B cell (primary cell): ENCODE measurements around the gene CBX4. TPM values are rescaled to one million over a fixed set of nuclear protein-coding genes. Genes with fewer than 3 reads are reported as not detected.

Experiments
- ATAC-seq: fragments of 200-7000 bp; cut with Tn5 transposase; one replicate; pipeline ENCODE4 v1.10.0; 2021; ENCODE audit warnings: low read depth, mild to moderate bottlenecking, moderate number of reproducible peaks, moderate library complexity
- CTCF ChIA-PET: fragments of 350-600 bp; sonication (Branson Sonifier 250); formaldehyde crosslinking; loops from one replicate; lab custom pipeline; 2021; ENCODE audit warnings: antibody characterized with exemption, inconsistent platforms; lab: Charles Lee
- POLR2A ChIA-PET: fragments of 350-600 bp; sonication (Branson Sonifier 250); formaldehyde crosslinking; loops from one replicate; lab custom pipeline; 2021; ENCODE audit warnings: antibody characterized with exemption; lab: Charles Lee
- DNase-seq: peaks from one replicate; pipeline ENCODE4 v3.0.0; 2013
- H2AFZ ChIP-seq: 2 replicates; pipeline ENCODE4 v1.6.1; 2012; ENCODE audit warnings: mild to moderate bottlenecking, low read depth, low read length; ENCODE audit not compliant: insufficient read depth, poor library complexity, severe bottlenecking
- H3K27ac ChIP-seq, 2 donors: 1 replicate in 1 of 2; 2 replicates in 1 of 2; pipeline ENCODE4 v1.5.1; 2012 to 2013; ENCODE audit warnings: low read length in 2 of 2, mild to moderate bottlenecking in 2 of 2, moderate library complexity in 1 of 2
- H3K27me3 ChIP-seq, 4 experiments: fragments of 200-600 bp in 1 of 4; sonication (generic) in 1 of 4; replicated peaks in 1 of 4; 1 replicate in 2 of 4; 2 replicates in 2 of 4; pipeline versions ENCODE4 v1.6.1 to v1.7.0; 2013 to 2016; ENCODE audit warnings: low read length in 3 of 4, mild to moderate bottlenecking in 2 of 4, mixed read lengths in 1 of 4, moderate library complexity in 1 of 4; ENCODE audit not compliant: insufficient read depth in 4 of 4, control insufficient read depth in 3 of 4; ENCODE audit errors: control extremely low read depth in 1 of 4
- H3K36me3 ChIP-seq, 2 experiments: replicated peaks in 1 of 2; 1 replicate in 1 of 2; 2 replicates in 1 of 2; pipeline versions ENCODE4 v1.6.1 to v1.7.1; 2013; ENCODE audit warnings: low read length in 1 of 2; ENCODE audit not compliant: insufficient read depth in 2 of 2, control insufficient read depth in 1 of 2; ENCODE audit errors: control extremely low read depth in 1 of 2, extremely low read depth in 1 of 2
- H3K4me1 ChIP-seq, 2 donors: fragments of 200-600 bp in 1 of 2; sonication (generic) in 1 of 2; 1 replicate in 1 of 2; 2 replicates in 1 of 2; pipeline versions ENCODE4 v1.5.1 to v1.6.1; 2013 to 2017; ENCODE audit warnings: low read length in 2 of 2; ENCODE audit not compliant: control insufficient read depth in 2 of 2, insufficient read depth in 2 of 2
- H3K4me2 ChIP-seq: replicated peaks from 2 replicates; pipeline ENCODE3; 2012; ENCODE audit warnings: mild to moderate bottlenecking, low read depth, low read length; ENCODE audit not compliant: poor library complexity, severe bottlenecking
- H3K4me3 ChIP-seq, 5 experiments: fragments of 200-600 bp in 1 of 5; sonication (generic) in 1 of 5; 1 replicate in 3 of 5; 2 replicates in 2 of 5; pipeline versions ENCODE4 v1.5.1 to v1.7.0; 2011 to 2016; ENCODE audit warnings: low read length in 4 of 5, mild to moderate bottlenecking in 4 of 5, low read depth in 2 of 5, control low read depth in 1 of 5, moderate library complexity in 1 of 5; ENCODE audit not compliant: insufficient read depth in 1 of 5; ENCODE audit errors: control extremely low read depth in 1 of 5, extremely low read depth in 1 of 5
- H3K79me2 ChIP-seq: fragments of 200-600 bp; sonication (generic); one replicate; pipeline ENCODE4 v1.6.0; 2016; ENCODE audit warnings: low read length; ENCODE audit not compliant: control insufficient read depth, insufficient read depth
- H3K9ac ChIP-seq: fragments of 200-600 bp; sonication (generic); 2 replicates; pipeline ENCODE4 v1.6.1; 2017; ENCODE audit warnings: mild to moderate bottlenecking, low read length, moderate library complexity
- H3K9me3 ChIP-seq, 3 donors: one replicate each; pipeline versions ENCODE4 v1.6.1 to v1.7.1; 2013; ENCODE audit warnings: low read length in 2 of 3; ENCODE audit not compliant: control insufficient read depth in 2 of 3, insufficient read depth in 1 of 3; ENCODE audit errors: control extremely low read depth in 1 of 3
- H4K20me1 ChIP-seq: 2 replicates; pipeline ENCODE4 v1.6.0; 2012; ENCODE audit warnings: mild to moderate bottlenecking, low read length; ENCODE audit not compliant: insufficient read depth, control insufficient read depth, poor library complexity, severe bottlenecking
- H3K27ac Mint-ChIP-seq: one replicate; pipeline ENCODE4 v1.8.0; 2021; ENCODE audit warnings: mixed read lengths
- H3K27me3 Mint-ChIP-seq: one replicate; pipeline ENCODE4 v1.8.0; 2021; ENCODE audit warnings: mixed read lengths
- H3K4me1 Mint-ChIP-seq: one replicate; pipeline ENCODE4 v1.8.0; 2021; ENCODE audit warnings: mixed read lengths
- H3K4me3 Mint-ChIP-seq: one replicate; pipeline ENCODE4 v1.8.0; 2021; ENCODE audit warnings: mixed read lengths
- H3K9me3 Mint-ChIP-seq: one replicate; pipeline ENCODE4 v1.8.0; 2022; ENCODE audit warnings: mixed read lengths; ENCODE audit not compliant: insufficient read depth
- CTCF ChIP-seq: fragments of 200-600 bp; IDR thresholded peaks from one replicate; pipeline ENCODE4 v1.8.0; 2022; ENCODE audit warnings: antibody characterized with exemption, mild to moderate bottlenecking
- EZH2 ChIP-seq: IDR thresholded peaks from 2 replicates; pipeline ENCODE4 v1.6.1; 2012; ENCODE audit warnings: borderline replicate concordance, low read depth, mild to moderate bottlenecking, moderate library complexity, low read length; ENCODE audit not compliant: insufficient read depth, poor library complexity, severe bottlenecking
- WGBS: methylation state at CpG from one replicate; pipeline ENCODE4 v1.1.5; 2013; ENCODE audit warnings: missing lambda C conversion rate; ENCODE audit not compliant: insufficient coverage; 5-methylcytosine and 5-hydroxymethylcytosine counted together
- intact Hi-C: fragments of 100-400 bp; cut with micrococcal nuclease; formaldehyde crosslinking; loops from one replicate; pipeline ENCODE4 v1.10.0; 2022
- polyA plus RNA-seq: library from polyadenylated mRNA; depleted of rRNA; stranded (reverse); fragments of >200 nt; gene quantifications from 2 replicates; pipeline ENCODE4 v1.2.3, GENCODE V29; 2012
- total RNA-seq, 2 donors: library from RNA; stranded (reverse); fragments of 120-200 nt in 1 of 2; gene quantifications; 1 replicate in 1 of 2; 2 replicates in 1 of 2; pipeline versions ENCODE4 v1.2.3 to v1.2.4, GENCODE V29; 2013 to 2022

The CBX4 gene
- total and polyA plus RNA-seq, 2 donors (not counting 1 experiment from before 2014, with no cell fraction given): 81.9 to 115 TPM

GRCh38 chr17:79821331-79822095 is 17.7 kb downstream of the CBX4 start:
- H3K4me3 ChIP-seq: no peak overlapping the region
- H3K9ac ChIP-seq: no peak overlapping the region
- H3K4me2 ChIP-seq: no peak overlapping the region
- no peak overlapping the region for H3K27ac ChIP-seq
- no peaks in the 10 kb centered on the region for H3K9me3 Mint-ChIP-seq
- peaks cover 52% of the 10 kb centered on the region for H3K27me3 Mint-ChIP-seq
- H3K4me3 Mint-ChIP-seq: no peak overlapping the region
- peaks cover 0 to 30% (median 8%) of the 10 kb centered on the region in 4 experiments for H3K27me3 ChIP-seq
- peaks cover 9% of the 10 kb centered on the region for H3K4me1 Mint-ChIP-seq
- ChIA-PET CTCF (interaction anchor here (1.0 to 1.1 kb wide), 2 partner anchors 9 to 14 kb away, joined by 3 to 4 read pairs; no protein-coding TSS in a partner anchor), POLR2A (interaction anchor here (0.5 kb wide), 1 partner anchor 14 kb away, joined by 3 read pairs; no protein-coding TSS in a partner anchor)
- no peak overlapping the region for H3K27ac Mint-ChIP-seq
- no peak for ATAC-seq
- no peaks in the 10 kb centered on the region for H3K36me3 ChIP-seq
- peaks cover 6% of the 10 kb centered on the region in 2 donors for H3K4me1 ChIP-seq
- no peaks in the 10 kb centered on the region for H3K9me3 ChIP-seq
- no peak for DNase-seq
- intact Hi-C loops: no loop called here
- H3K79me2 ChIP-seq: no peaks in the 10 kb centered on the region
- H2AFZ ChIP-seq: no peak overlapping the region
- WGBS: 92% methylated on average over 11 of the region's 12 CpGs
- H4K20me1 ChIP-seq: no peaks in the 10 kb centered on the region
- no peak for TF ChIP-seq EZH2
- TF ChIP-seq CTCF: no peak

GRCh38 chr17:79820959-79821330 is 18.3 kb downstream of the CBX4 start:
- H3K4me3 Mint-ChIP-seq: no peak overlapping the region
- Histone ChIP-seq H3K9me3 (peaks cover 0 to 2% (median 0%) of the 10 kb centered on the region in 3 donors), H2AFZ (no peak overlapping the region), H3K79me2 (no peaks in the 10 kb centered on the region), H3K27me3 (peaks cover 0 to 32% (median 12%) of the 10 kb centered on the region in 4 experiments), H3K36me3 (no peaks in the 10 kb centered on the region), H3K4me1 (peaks cover under 1 to 2% of the 10 kb centered on the region in 2 donors), H3K27ac (no peak overlapping the region), H4K20me1 (no peaks in the 10 kb centered on the region), H3K9ac (no peak overlapping the region), H3K4me2 (no peak overlapping the region), H3K4me3 (no peak overlapping the region)
- no peak overlapping the region for H3K27ac Mint-ChIP-seq
- no peak for DNase-seq
- H3K9me3 Mint-ChIP-seq: no peaks in the 10 kb centered on the region
- ATAC-seq: no peak
- TF ChIP-seq CTCF (no peak), EZH2 (no peak)
- H3K27me3 Mint-ChIP-seq: peaks cover 53% of the 10 kb centered on the region
- 88% methylated on average over 3 of the region's 4 CpGs for whole genome bisulfite sequencing
- ChIA-PET CTCF (interaction anchor here (1.1 kb wide), 1 partner anchor 13 kb away, joined by 3 read pairs; no protein-coding TSS in a partner anchor), POLR2A (interaction anchor here (0.5 kb wide), 1 partner anchor 14 kb away, joined by 3 read pairs; no protein-coding TSS in a partner anchor)
- peaks cover 5% of the 10 kb centered on the region for H3K4me1 Mint-ChIP-seq
- intact Hi-C loops: no loop called here
